Naive thymus-derived CD8-positive, alpha-beta T cell (primary cell): Measurements from ENCODE around the gene MAGEB3. TPM values are rescaled to one million over a fixed set of nuclear protein-coding genes. Genes with fewer than 3 reads are reported as not detected.

Experiments used
- polyA plus RNA-seq, 3 donors: library from polyadenylated mRNA; unstranded; fragments of 300-500 nt; fragmentation: Illumina TruSeq; gene quantifications; one replicate each; pipeline ENCODE4 v1.2.3, GENCODE V29; 2021
- total RNA-seq, 8 experiments: library from RNA in 2 of 8; stranded (reverse) in 2 of 8; gene quantifications; one replicate each; pipeline ENCODE4 v1.2.3 and lab custom pipeline; 2021 to 2026

MAGEB3 gene
- total and polyA plus RNA-seq, 5 experiments from 2014 or later: not detected

Other genes starting within 250 kb of the MAGEB3 start
- not detected for gene MAGEB2, start 15.1 kb upstream of the MAGEB3 start, total RNA-seq
- gene MAGEB2, start 15.1 kb upstream of the MAGEB3 start, polyA plus RNA-seq: not detected
- gene MAGEB4, start 11.3 kb downstream of the MAGEB3 start, total RNA-seq: not detected
- not detected for gene MAGEB4, start 11.3 kb downstream of the MAGEB3 start, polyA plus RNA-seq
- not detected for gene MAGEB1, start 16.5 kb downstream of the MAGEB3 start, total RNA-seq
- not detected for gene MAGEB1, start 16.5 kb downstream of the MAGEB3 start, polyA plus RNA-seq
- not detected for gene NR0B1, start 78.7 kb downstream of the MAGEB3 start, total RNA-seq
- not detected for gene NR0B1, start 78.7 kb downstream of the MAGEB3 start, polyA plus RNA-seq